Measurements from ENCODE around the gene CLCN7. TPM values are rescaled to one million over a fixed set of nuclear protein-coding genes. Genes with fewer than 3 reads are reported as not detected.
A peak's percentile ranks its signal among the peaks of the same experiment; 100 is the strongest.

The CLCN7 gene
- total and polyA plus RNA-seq, 4 donors, result 61.1 to 119 (median 88.0) TPM

GRCh38 chr16:1474082-1474795 is 589 bp downstream of the CLCN7 start:
- DNase-seq (no peak), ATAC-seq (ENCODE audit: insufficient read depth, low FRiP score) (no peak)
- no peak for TF ChIP-seq CTCF (IDR thresholded peaks at IDR 0.05; ENCODE audit: control extremely low read depth, extremely low read depth)
- Histone ChIP-seq H3K4me3 (peak overlapping the region; percentile 96), H3K9ac (ENCODE audit: insufficient read depth in 1 of 2, low read length in 2 of 2) (peak overlapping the region; percentile 61 to 88), H3K27me3 (ENCODE audit: control insufficient read depth in 3 of 3, insufficient read depth in 3 of 3, low read length in 2 of 3) (no peaks in the 10 kb centered on the region), H3K36me3 (ENCODE audit: control insufficient read depth in 4 of 4, insufficient read depth in 4 of 4, low read length in 4 of 4) (peaks cover 0 to 2% (median 0%) of the 10 kb centered on the region in 4 donors), H3K4me1 (ENCODE audit: control insufficient read depth in 5 of 5, insufficient read depth in 5 of 5, low read length in 5 of 5) (peaks cover 0 to 20% (median 4%) of the 10 kb centered on the region in 5 donors), H3K9me3 (ENCODE audit: control insufficient read depth in 4 of 4, insufficient read depth in 3 of 4, low read length in 3 of 4) (no peaks in the 10 kb centered on the region), H3K27ac (ENCODE audit: low read depth in 1 of 2, low read length in 1 of 2) (peak overlapping the region; percentile 89 to 91)
- 9 to 12% methylated on average over 38 to 57 of the region's 57 CpGs for WGBS, 2 donors

GRCh38 chr16:1472974-1473373 is 1.9 kb downstream of the CLCN7 start:
- Histone ChIP-seq H3K36me3 (ENCODE audit: control insufficient read depth in 4 of 4, insufficient read depth in 4 of 4, low read length in 4 of 4) (peaks cover 0 to 2% (median 0%) of the 10 kb centered on the region in 4 donors), H3K9me3 (ENCODE audit: control insufficient read depth in 4 of 4, insufficient read depth in 3 of 4, low read length in 3 of 4) (no peaks in the 10 kb centered on the region), H3K27me3 (ENCODE audit: control insufficient read depth in 3 of 3, insufficient read depth in 3 of 3, low read length in 2 of 3) (no peaks in the 10 kb centered on the region), H3K4me1 (ENCODE audit: control insufficient read depth in 5 of 5, insufficient read depth in 5 of 5, low read length in 5 of 5) (peaks cover 0 to 20% (median 4%) of the 10 kb centered on the region in 5 donors), H3K4me3 (no peak overlapping the region), H3K9ac (ENCODE audit: insufficient read depth in 1 of 2, low read length in 2 of 2) (no peak overlapping the region), H3K27ac (ENCODE audit: low read depth in 1 of 2, low read length in 1 of 2) (no peak overlapping the region)
- no peak for TF ChIP-seq CTCF (IDR thresholded peaks at IDR 0.05; ENCODE audit: control extremely low read depth, extremely low read depth)
- WGBS, 2 donors, result 69 to 72% methylated on average over 3 of the region's 3 CpGs
- ATAC-seq (ENCODE audit: insufficient read depth, low FRiP score), result no peak
- DNase-seq, result no peak

- H3K4me1 ChIP-seq (ENCODE audit: control insufficient read depth in 5 of 5, insufficient read depth in 5 of 5, low read length in 5 of 5), result peaks cover 0 to 26% (median 4%) of the 10 kb centered on the region in 5 donors
- H3K9me3 ChIP-seq (ENCODE audit: control insufficient read depth in 4 of 4, insufficient read depth in 3 of 4, low read length in 3 of 4), result no peaks in the 10 kb centered on the region
- ATAC-seq (ENCODE audit: insufficient read depth, low FRiP score) (no peak), DNase-seq (no peak)
- TF ChIP-seq CTCF (IDR thresholded peaks at IDR 0.05; ENCODE audit: control extremely low read depth, extremely low read depth), result no peak
- no peaks in the 10 kb centered on the region for H3K27me3 ChIP-seq (ENCODE audit: control insufficient read depth in 3 of 3, insufficient read depth in 3 of 3, low read length in 2 of 3)
- H3K36me3 ChIP-seq (ENCODE audit: control insufficient read depth in 4 of 4, insufficient read depth in 4 of 4, low read length in 4 of 4), result peaks cover 0 to 2% (median 0%) of the 10 kb centered on the region in 4 donors
- H3K4me3 ChIP-seq, result no peak overlapping the region
- WGBS, 2 donors, result 36 to 70% methylated on average over 26 of the region's 26 CpGs
- peak overlapping the region in 1 of 2 donors; percentile 51 for H3K27ac ChIP-seq (ENCODE audit: low read depth in 1 of 2, low read length in 1 of 2)
- no peak overlapping the region for H3K9ac ChIP-seq (ENCODE audit: insufficient read depth in 1 of 2, low read length in 2 of 2)
Measured at GRCh38 chr16:1471569-1472194, 3.1 kb downstream of the CLCN7 start.

All from lung (tissue), 12 donors.